HCT116 (cell line): ENCODE results near the gene VTI1A. TPM values are rescaled to one million over a fixed set of nuclear protein-coding genes. Genes with fewer than 3 reads are reported as not detected.

Source experiments
- ATAC-seq: fragments of 200-7000 bp; cut with Tn5 transposase; 2 replicates; pipeline ENCODE4 v1.9.1; 2020; ENCODE audit warnings: mild to moderate bottlenecking, moderate library complexity
- BruUV-seq: library from RNA; stranded (reverse); fragments of 400-500 nt; replicated peaks from 2 replicates; lab custom pipeline; 2021; lab: Mats Ljungman, UMichigan
- CTCF ChIA-PET: fragments of 300-600 bp; sonication (Branson Sonifier 250); formaldehyde crosslinking; loops from one replicate; lab custom pipeline; 2021; ENCODE audit warnings: antibody characterized with exemption; lab: Charles Lee
- POLR2A ChIA-PET: fragments of 300-600, 350-600 bp; sonication (Branson Sonifier 250); formaldehyde crosslinking; loops from one replicate; lab custom pipeline; 2021; ENCODE audit warnings: antibody characterized with exemption; lab: Charles Lee
- RAD21 ChIA-PET, 2 experiments: fragments of 300-600 bp; sonication (Branson Sonifier 250); formaldehyde crosslinking; loops; one replicate each; lab custom pipeline; 2023; ENCODE audit warnings: low total read pairs in 2 of 2; ENCODE audit not compliant: uncharacterized antibody in 2 of 2, unreplicated experiment in 2 of 2, low non-redundant PET in 1 of 2; lab: Charles Lee
- DNase-seq: peaks from one replicate; pipeline ENCODE4 v3.0.0-alpha.2; 2010; ENCODE audit warnings: low read depth, low spot score
- H2AFZ ChIP-seq: fragments of 200-600 bp; shearing (Covaris generic), sonication (generic); 2 replicates; pipeline ENCODE4 v1.6.1; 2017; ENCODE audit warnings: low read depth, mixed run types, mixed read lengths, antibody characterized with exemption, low read length; ENCODE audit not compliant: poor library complexity, severe bottlenecking
- H3K27ac ChIP-seq: 2 replicates; pipeline ENCODE4 v1.5.1; 2012; ENCODE audit warnings: low read depth, low read length
- H3K27me3 ChIP-seq: fragments of 200-600 bp; sonication (generic); 2 replicates; pipeline ENCODE4 v1.6.1; 2016; ENCODE audit warnings: mixed run types, low read length, mixed read lengths; ENCODE audit not compliant: insufficient read depth
- H3K36me3 ChIP-seq, 2 experiments: fragments of 200-500 bp in 1 of 2; fragments of 200-600 bp in 1 of 2; sonication (Bioruptor generic) in 1 of 2; sonication (generic) in 1 of 2; 2 replicates each; pipeline versions ENCODE4 v1.5.1 to v1.6.1; 2014 to 2016; ENCODE audit warnings: low read length in 2 of 2, inconsistent platforms in 1 of 2, mixed read lengths in 1 of 2, mixed run types in 1 of 2; ENCODE audit not compliant: insufficient read depth in 2 of 2, control insufficient read depth in 1 of 2
- H3K4me1 ChIP-seq, 2 experiments: fragments of 200-600 bp in 1 of 2; sonication (generic) in 1 of 2; 2 replicates each; pipeline versions ENCODE4 v1.5.1 to v1.6.1; 2012 to 2017; ENCODE audit warnings: low read length in 2 of 2, inconsistent platforms in 1 of 2, mild to moderate bottlenecking in 1 of 2, mixed read lengths in 1 of 2, mixed run types in 1 of 2, moderate library complexity in 1 of 2; ENCODE audit not compliant: insufficient read depth in 2 of 2, control insufficient read depth in 1 of 2
- H3K4me2 ChIP-seq: fragments of 200-600 bp; sonication (generic); 2 replicates; pipeline ENCODE4 v1.6.1; 2017; ENCODE audit warnings: mixed run types, low read length, mixed read lengths
- H3K4me3 ChIP-seq, 2 experiments: fragments of 200-600 bp in 1 of 2; sonication (generic) in 1 of 2; replicated peaks in 1 of 2; 2 replicates each; pipeline ENCODE4 v1.5.1; 2011 to 2016; ENCODE audit warnings: low read length in 2 of 2, control low read depth in 1 of 2, low read depth in 1 of 2, mild to moderate bottlenecking in 1 of 2, mixed read lengths in 1 of 2, mixed run types in 1 of 2
- H3K79me2 ChIP-seq: fragments of 200-600 bp; sonication (generic); 2 replicates; pipeline ENCODE4 v1.6.1; 2017; ENCODE audit warnings: mild to moderate bottlenecking, mixed run types, low read length, moderate library complexity, mixed read lengths; ENCODE audit not compliant: insufficient read depth
- H3K9ac ChIP-seq: fragments of 200-600 bp; sonication (generic); 2 replicates; pipeline ENCODE4 v1.6.1; 2016; ENCODE audit warnings: low read length, mixed read lengths
- H3K9me2 ChIP-seq: fragments of 200-600 bp; sonication (generic), shearing (Covaris generic); 2 replicates; pipeline ENCODE4 v1.6.1; 2017; ENCODE audit warnings: mixed run types, mild to moderate bottlenecking, moderate library complexity; ENCODE audit not compliant: insufficient read depth
- H3K9me3 ChIP-seq, 2 experiments: fragments of 200-500 bp in 1 of 2; fragments of 200-600 bp in 1 of 2; sonication (Bioruptor generic) in 1 of 2; sonication (generic) in 1 of 2; 2 replicates each; pipeline ENCODE4 v1.6.1; 2014 to 2017; ENCODE audit warnings: low read length in 2 of 2, mixed read lengths in 2 of 2, inconsistent platforms in 1 of 2, low read depth in 1 of 2, mild to moderate bottlenecking in 1 of 2, mixed run types in 1 of 2, moderate library complexity in 1 of 2; ENCODE audit not compliant: control insufficient read depth in 1 of 2, insufficient read depth in 1 of 2
- H4K20me1 ChIP-seq: fragments of 200-600 bp; sonication (generic), shearing (Covaris generic); 2 replicates; pipeline ENCODE4 v1.6.1; 2017; ENCODE audit warnings: mixed run types, mild to moderate bottlenecking, moderate library complexity; ENCODE audit not compliant: insufficient read depth
- CBX3 ChIP-seq: IDR thresholded peaks from 2 replicates; pipeline ENCODE4 v1.6.1; 2012; ENCODE audit warnings: low read depth
- CEBPB ChIP-seq: IDR thresholded peaks from 2 replicates; pipeline ENCODE4 v1.6.1; 2012; ENCODE audit warnings: low read depth
- EGR1 ChIP-seq: IDR thresholded peaks from 2 replicates; pipeline ENCODE4 v1.6.1; 2012; ENCODE audit warnings: low read depth
- ELF1 ChIP-seq: IDR thresholded peaks from 2 replicates; pipeline ENCODE4 v1.6.1; 2012; ENCODE audit warnings: low read depth, borderline replicate concordance
- EZH2 ChIP-seq: fragments of 200-600 bp; sonication (generic); IDR thresholded peaks from 2 replicates; pipeline ENCODE4 v1.6.1; 2017; ENCODE audit warnings: antibody characterized with exemption, mixed run types
- EZH2phosphoT487 ChIP-seq: fragments of 200-600 bp; IDR thresholded peaks from 2 replicates; pipeline ENCODE4 v1.6.1; 2018; ENCODE audit warnings: antibody characterized with exemption, borderline replicate concordance
- FOSL1 ChIP-seq: IDR thresholded peaks from 2 replicates; pipeline ENCODE4 v1.6.1; 2012; ENCODE audit warnings: low read depth
- JUND ChIP-seq: IDR thresholded peaks from 2 replicates; pipeline ENCODE4 v1.6.1; 2012
- POLR2A ChIP-seq: IDR thresholded peaks from 2 replicates; pipeline ENCODE4 v1.7.0; 2011; ENCODE audit warnings: borderline replicate concordance; ENCODE audit not compliant: insufficient read depth, insufficient read length; ENCODE audit errors: extremely low read depth
- REST ChIP-seq: IDR thresholded peaks from 2 replicates; pipeline ENCODE4 v1.6.1; 2012; ENCODE audit warnings: low read depth
- SIN3A ChIP-seq: IDR thresholded peaks from 2 replicates; pipeline ENCODE4 v1.6.1; 2012; ENCODE audit warnings: low read depth
- SP1 ChIP-seq: IDR thresholded peaks from 2 replicates; pipeline ENCODE4 v1.6.1; 2012; ENCODE audit warnings: low read depth
- ZNF274 ChIP-seq: fragments of 200-500 bp; sonication (Bioruptor generic); IDR thresholded peaks from 2 replicates; pipeline ENCODE4 v1.6.1; 2014; ENCODE audit warnings: mild to moderate bottlenecking, low read depth, low read length, inconsistent platforms
- intact Hi-C: fragments of 100-400 bp; cut with micrococcal nuclease; formaldehyde crosslinking; loops from 2 replicates; pipeline ENCODE4 v1.10.0; 2022
- total RNA-seq: library from RNA; stranded (reverse); gene quantifications from one replicate; pipeline ENCODE4 v1.2.1, GENCODE V29; 2021; ENCODE audit not compliant: unreplicated experiment
- TF ChIP-seq, protein P1 (sequence below): IDR thresholded peaks from 2 replicates; pipeline ENCODE4 v1.6.1; 2011; ENCODE audit warnings: mild to moderate bottlenecking, low read length, moderate library complexity; ENCODE audit not compliant: insufficient replicate concordance; ENCODE audit errors: extremely low read depth
- TF ChIP-seq, protein P2 (sequence below): IDR thresholded peaks from 2 replicates; pipeline ENCODE4 v1.6.1; 2012

The VTI1A gene
- total RNA-seq, 1 experiment from 2014 or later, result 80.7 TPM

GRCh38 chr10:112614072-112614471 lies 167.1 kb downstream of the VTI1A start:
- DNase-seq (no peak), ATAC-seq (no peak)
- POLR2A ChIA-PET, result no interaction called here
- peaks cover 17% of the 10 kb centered on the region for H3K79me2 ChIP-seq
- H4K20me1 ChIP-seq, result no peaks in the 10 kb centered on the region
- peaks cover 20 to 23% of the 10 kb centered on the region in 2 experiments for H3K4me1 ChIP-seq
- H3K36me3 ChIP-seq, result no peaks in the 10 kb centered on the region
- no peak overlapping the region for H3K4me2 ChIP-seq
- no peak overlapping the region for H3K4me3 ChIP-seq
- H3K27ac ChIP-seq, result no peak overlapping the region
- intact Hi-C loops, result no loop called here
- no peaks in the 10 kb centered on the region for H3K27me3 ChIP-seq
- RAD21 ChIA-PET, result no interaction called here
- H3K9ac ChIP-seq, result no peak overlapping the region
- no TSS peak for BruUV-seq
- H2AFZ ChIP-seq, result no peak overlapping the region
- TF ChIP-seq SP1, result no peak
- TF ChIP-seq, protein P1, sequence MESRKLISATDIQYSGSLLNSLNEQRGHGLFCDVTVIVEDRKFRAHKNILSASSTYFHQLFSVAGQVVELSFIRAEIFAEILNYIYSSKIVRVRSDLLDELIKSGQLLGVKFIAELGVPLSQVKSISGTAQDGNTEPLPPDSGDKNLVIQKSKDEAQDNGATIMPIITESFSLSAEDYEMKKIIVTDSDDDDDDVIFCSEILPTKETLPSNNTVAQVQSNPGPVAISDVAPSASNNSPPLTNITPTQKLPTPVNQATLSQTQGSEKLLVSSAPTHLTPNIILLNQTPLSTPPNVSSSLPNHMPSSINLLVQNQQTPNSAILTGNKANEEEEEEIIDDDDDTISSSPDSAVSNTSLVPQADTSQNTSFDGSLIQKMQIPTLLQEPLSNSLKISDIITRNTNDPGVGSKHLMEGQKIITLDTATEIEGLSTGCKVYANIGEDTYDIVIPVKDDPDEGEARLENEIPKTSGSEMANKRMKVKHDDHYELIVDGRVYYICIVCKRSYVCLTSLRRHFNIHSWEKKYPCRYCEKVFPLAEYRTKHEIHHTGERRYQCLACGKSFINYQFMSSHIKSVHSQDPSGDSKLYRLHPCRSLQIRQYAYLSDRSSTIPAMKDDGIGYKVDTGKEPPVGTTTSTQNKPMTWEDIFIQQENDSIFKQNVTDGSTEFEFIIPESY, result no peak
- TF ChIP-seq, all 23 proteins: peak for 0
- no peaks in the 10 kb centered on the region for H3K9me2 ChIP-seq
- CTCF ChIA-PET, result no interaction called here
- H3K9me3 ChIP-seq, result no peaks in the 10 kb centered on the region

DNA sequence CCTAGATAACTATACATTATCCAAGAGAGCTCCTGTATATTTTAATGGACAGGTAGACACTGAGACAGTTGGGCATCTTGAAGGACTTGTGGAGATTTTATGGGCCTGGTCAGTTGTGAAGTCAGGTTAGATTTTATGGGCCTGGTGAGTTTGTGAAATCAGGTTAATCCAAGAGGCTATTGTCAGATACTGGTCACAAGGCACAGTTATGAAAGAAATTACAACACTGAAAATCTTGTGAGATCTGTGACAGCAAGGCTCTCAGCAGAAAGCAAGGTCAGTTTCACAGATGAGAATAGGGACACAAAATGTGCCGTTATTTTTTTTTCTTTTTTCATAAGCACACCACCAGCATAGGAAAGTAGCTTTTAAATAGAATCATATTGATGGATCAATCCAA lies 167.6 kb downstream of the VTI1A start:
- Histone ChIP-seq H4K20me1 (no peaks in the 10 kb centered on the region), H3K79me2 (peaks cover 14% of the 10 kb centered on the region), H3K9ac (no peak overlapping the region), H3K27ac (no peak overlapping the region), H3K4me1 (peaks cover 20 to 23% of the 10 kb centered on the region in 2 experiments), H3K9me2 (no peaks in the 10 kb centered on the region), H3K36me3 (no peaks in the 10 kb centered on the region), H3K27me3 (no peaks in the 10 kb centered on the region), H3K9me3 (no peaks in the 10 kb centered on the region), H3K4me2 (peak overlapping the region; percentile 3; the same call in 1 of the 2 replicates), H3K4me3 (no peak overlapping the region), H2AFZ (no peak overlapping the region)
- no peak for TF ChIP-seq ELF1
- no peak for TF ChIP-seq EZH2
- no peak for TF ChIP-seq CEBPB
- no peak for TF ChIP-seq JUND
- TF ChIP-seq ZNF274, result no peak
- no peak for TF ChIP-seq SIN3A
- no peak for TF ChIP-seq FOSL1
- no peak for TF ChIP-seq REST
- TF ChIP-seq EGR1, result no peak
- no peak for TF ChIP-seq EZH2phosphoT487
- no peak for TF ChIP-seq CBX3
- TF ChIP-seq, protein P2, sequence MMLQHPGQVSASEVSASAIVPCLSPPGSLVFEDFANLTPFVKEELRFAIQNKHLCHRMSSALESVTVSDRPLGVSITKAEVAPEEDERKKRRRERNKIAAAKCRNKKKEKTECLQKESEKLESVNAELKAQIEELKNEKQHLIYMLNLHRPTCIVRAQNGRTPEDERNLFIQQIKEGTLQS, result no peak
- TF ChIP-seq POLR2A, result no peak
- ChIA-PET CTCF (no interaction called here), POLR2A (no interaction called here), RAD21 (no interaction called here)
- intact Hi-C loops, result no loop called here
- BruUV-seq, result no TSS peak
- DNase-seq, result no peak
- no peak for ATAC-seq
